ENCODE data around the gene SMIM28.

The SMIM28 gene

GRCh38 chr6:138374815-138375214 is 2.9 kb upstream of the SMIM28 start:
- no peak for DNase-seq

- no peak for DNase-seq
These were observed 663 bp upstream of the SMIM28 start for GRCh38 chr6:138377042-138377441.

- no peak for DNase-seq
These were observed 758 bp downstream of the SMIM28 start for GRCh38 chr6:138378463-138378862.

- DNase-seq: no peak
These were observed 5.0 kb downstream of the SMIM28 start for GRCh38 chr6:138382498-138383265.

- no peak for DNase-seq
These were observed 6.1 kb downstream of the SMIM28 start for GRCh38 chr6:138383776-138384175.

GRCh38 chr6:138386897-138387296 is 9.2 kb downstream of the SMIM28 start:
- no peak for DNase-seq

GRCh38 chr6:138387577-138388368 is 10.1 kb downstream of the SMIM28 start:
- DNase-seq: peak; percentile 77

GRCh38 chr6:138389551-138389950 is 11.8 kb downstream of the SMIM28 start:
- DNase-seq: no peak

- no peak for DNase-seq
These were observed 16.4 kb downstream of the SMIM28 start for GRCh38 chr6:138393871-138394783.

- DNase-seq: no peak
These were observed 19.0 kb downstream of the SMIM28 start for GRCh38 chr6:138396709-138397108.

GRCh38 chr6:138397128-138398122 is 19.7 kb downstream of the SMIM28 start:
- peak; percentile 18 for DNase-seq

- DNase-seq: no peak
These were observed 22.6 kb downstream of the SMIM28 start for GRCh38 chr6:138400326-138400725.

- DNase-seq: no peak
These were observed 24.5 kb downstream of the SMIM28 start for GRCh38 chr6:138401960-138402837.

- no peak for DNase-seq
These were observed 25.1 kb downstream of the SMIM28 start for GRCh38 chr6:138402838-138403187.

- peak; percentile 56 for DNase-seq
These were observed 25.7 kb downstream of the SMIM28 start for GRCh38 chr6:138403324-138403800.

GRCh38 chr6:138403801-138404665 is 26.3 kb downstream of the SMIM28 start, which contains the start of gene HEBP2:
Gene HEBP2 (plus strand): TSS chr6:138404223. CDS start chr6:138404496, 273 bp downstream.
- DNase-seq: peak; percentile 96

GRCh38 chr6:138404666-138405337 is 27.1 kb downstream of the SMIM28 start:
- DNase-seq: no peak

- peak; percentile 22 for DNase-seq
These were observed 28.2 kb downstream of the SMIM28 start for GRCh38 chr6:138405816-138406413.

GRCh38 chr6:138406443-138406842 is 28.7 kb downstream of the SMIM28 start:
- no peak for DNase-seq

Data from NCI-H345 (cell line).